ENCODE measurements around the gene SLC66A1. TPM values are rescaled to one million over a fixed set of nuclear protein-coding genes. Genes with fewer than 3 reads are reported as not detected.

Gene SLC66A1
- total and polyA plus RNA-seq, 9 of the 15 experiments (the other 6 are each of a cell fraction or from before 2014, with no cell fraction given): 1.2 to 40.8 (median 18.6) TPM

- no peak for FAIRE-seq
- BruUV-seq (replicated peaks): no TSS peak
- CTCF ChIA-PET (ENCODE audit: low intra/inter-chr PET ratio): no interaction called here
- TF ChIP-seq ARID4B (CRISPR knock-in tag; IDR thresholded peaks at IDR 0.05) (no peak), ZNF140 (CRISPR knock-in tag; IDR thresholded peaks at IDR 0.05) (no peak), HMGN3 (IDR thresholded peaks at IDR 0.05; ENCODE audit: borderline replicate concordance, extremely low read depth, insufficient read length, low read depth, low read length) (no peak), HOXB6 (CRISPR knock-in tag; IDR thresholded peaks at IDR 0.05; ENCODE audit: borderline replicate concordance) (no peak), MAFF (IDR thresholded peaks at IDR 0.05; ENCODE audit: low read length) (no peak), SFPQ (IDR thresholded peaks at IDR 0.05; ENCODE audit: low read depth, low read length) (no peak)
- TF ChIP-seq, protein P1, sequence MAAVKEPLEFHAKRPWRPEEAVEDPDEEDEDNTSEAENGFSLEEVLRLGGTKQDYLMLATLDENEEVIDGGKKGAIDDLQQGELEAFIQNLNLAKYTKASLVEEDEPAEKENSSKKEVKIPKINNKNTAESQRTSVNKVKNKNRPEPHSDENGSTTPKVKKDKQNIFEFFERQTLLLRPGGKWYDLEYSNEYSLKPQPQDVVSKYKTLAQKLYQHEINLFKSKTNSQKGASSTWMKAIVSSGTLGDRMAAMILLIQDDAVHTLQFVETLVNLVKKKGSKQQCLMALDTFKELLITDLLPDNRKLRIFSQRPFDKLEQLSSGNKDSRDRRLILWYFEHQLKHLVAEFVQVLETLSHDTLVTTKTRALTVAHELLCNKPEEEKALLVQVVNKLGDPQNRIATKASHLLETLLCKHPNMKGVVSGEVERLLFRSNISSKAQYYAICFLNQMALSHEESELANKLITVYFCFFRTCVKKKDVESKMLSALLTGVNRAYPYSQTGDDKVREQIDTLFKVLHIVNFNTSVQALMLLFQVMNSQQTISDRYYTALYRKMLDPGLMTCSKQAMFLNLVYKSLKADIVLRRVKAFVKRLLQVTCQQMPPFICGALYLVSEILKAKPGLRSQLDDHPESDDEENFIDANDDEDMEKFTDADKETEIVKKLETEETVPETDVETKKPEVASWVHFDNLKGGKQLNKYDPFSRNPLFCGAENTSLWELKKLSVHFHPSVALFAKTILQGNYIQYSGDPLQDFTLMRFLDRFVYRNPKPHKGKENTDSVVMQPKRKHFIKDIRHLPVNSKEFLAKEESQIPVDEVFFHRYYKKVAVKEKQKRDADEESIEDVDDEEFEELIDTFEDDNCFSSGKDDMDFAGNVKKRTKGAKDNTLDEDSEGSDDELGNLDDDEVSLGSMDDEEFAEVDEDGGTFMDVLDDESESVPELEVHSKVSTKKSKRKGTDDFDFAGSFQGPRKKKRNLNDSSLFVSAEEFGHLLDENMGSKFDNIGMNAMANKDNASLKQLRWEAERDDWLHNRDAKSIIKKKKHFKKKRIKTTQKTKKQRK (IDR thresholded peaks at IDR 0.05; ENCODE audit: borderline replicate concordance, low read depth, low read length): no peak
- TF ChIP-seq, protein P2, sequence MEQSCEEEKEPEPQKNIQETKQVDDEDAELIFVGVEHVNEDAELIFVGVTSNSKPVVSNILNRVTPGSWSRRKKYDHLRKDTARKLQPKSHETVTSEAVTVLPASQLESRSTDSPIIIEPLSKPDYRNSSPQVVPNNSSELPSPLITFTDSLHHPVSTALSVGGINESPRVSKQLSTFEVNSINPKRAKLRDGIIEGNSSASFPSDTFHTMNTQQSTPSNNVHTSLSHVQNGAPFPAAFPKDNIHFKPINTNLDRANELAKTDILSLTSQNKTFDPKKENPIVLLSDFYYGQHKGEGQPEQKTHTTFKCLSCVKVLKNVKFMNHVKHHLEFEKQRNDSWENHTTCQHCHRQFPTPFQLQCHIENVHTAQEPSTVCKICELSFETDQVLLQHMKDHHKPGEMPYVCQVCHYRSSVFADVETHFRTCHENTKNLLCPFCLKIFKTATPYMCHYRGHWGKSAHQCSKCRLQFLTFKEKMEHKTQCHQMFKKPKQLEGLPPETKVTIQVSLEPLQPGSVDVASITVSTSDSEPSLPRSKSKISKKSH (CRISPR knock-in tag; IDR thresholded peaks at IDR 0.05): no peak
Observed at GRCh38 chr1:19287436-19288185, 24.5 kb upstream of the SLC66A1 start.

More at GRCh38 chr1:19287436-19288185, 24.5 kb upstream of the SLC66A1 start:
- intact Hi-C loops (cut with micrococcal nuclease) (no loop called here), in situ Hi-C loops (cut with MboI) (no loop called here)
- no peak overlapping the region for H2AFZ ChIP-seq (ENCODE audit: low read depth, low read length)
- no peaks in the 10 kb centered on the region for H3K36me3 ChIP-seq (ENCODE audit: control insufficient read depth, insufficient read depth, low read length)
- H4K20me1 ChIP-seq (replicated peaks; ENCODE audit: control insufficient read depth, insufficient read depth, low read length): no peaks in the 10 kb centered on the region
- WGBS (ENCODE audit: insufficient coverage, low coverage, missing lambda C conversion rate): 67% methylated on average over 12 of the region's 13 CpGs
- H3K9me1 ChIP-seq (ENCODE audit: control insufficient read depth, insufficient read depth, low read length): no peaks in the 10 kb centered on the region
- no peaks in the 10 kb centered on the region for H3K27me3 ChIP-seq (ENCODE audit: control insufficient read depth in 2 of 2, insufficient read depth in 2 of 2, low read length in 2 of 2)
- no peaks in the 10 kb centered on the region for H3K9me3 ChIP-seq (replicated peaks; ENCODE audit: control insufficient read depth, insufficient read depth, low read depth, low read length)
- H3K4me2 ChIP-seq (ENCODE audit: insufficient read depth, low read length): no peak overlapping the region
- no peak overlapping the region for H3K9ac ChIP-seq (ENCODE audit: insufficient read depth in 1 of 2, low read depth in 2 of 2, low read length in 2 of 2)
- no peak overlapping the region for H3K4me3 ChIP-seq
- H3K27ac ChIP-seq (ENCODE audit: extremely low read depth, low read depth, low read length): no peak overlapping the region
- ATAC-seq (no peak), DNase-seq (ENCODE audit: extremely low read depth in 1 of 4, low spot score in 3 of 4) (no peak)
- peaks cover 0 to 7% of the 10 kb centered on the region in 2 experiments; a peak in 1 of 5 replicates for H3K4me1 ChIP-seq (replicated peaks in 1 of 2; ENCODE audit: control insufficient read depth in 2 of 2, insufficient read depth in 2 of 2, low read length in 2 of 2)
- H3K79me2 ChIP-seq (ENCODE audit: control insufficient read depth, insufficient read depth, low read length): no peaks in the 10 kb centered on the region
- POLR2A ChIA-PET: interaction anchor here (0.6 to 1.2 kb wide), 2 partner anchors 12 to 168 kb away, joined by 3 to 4 read pairs; no protein-coding TSS in a partner anchor

Measured in K562 (cell line).